ENCODE data around the gene PTK6. TPM values are rescaled to one million over a fixed set of nuclear protein-coding genes. Genes with fewer than 3 reads are reported as not detected.

The PTK6 gene
- total RNA-seq, 1 donor from 2014 or later = not detected

DNA sequence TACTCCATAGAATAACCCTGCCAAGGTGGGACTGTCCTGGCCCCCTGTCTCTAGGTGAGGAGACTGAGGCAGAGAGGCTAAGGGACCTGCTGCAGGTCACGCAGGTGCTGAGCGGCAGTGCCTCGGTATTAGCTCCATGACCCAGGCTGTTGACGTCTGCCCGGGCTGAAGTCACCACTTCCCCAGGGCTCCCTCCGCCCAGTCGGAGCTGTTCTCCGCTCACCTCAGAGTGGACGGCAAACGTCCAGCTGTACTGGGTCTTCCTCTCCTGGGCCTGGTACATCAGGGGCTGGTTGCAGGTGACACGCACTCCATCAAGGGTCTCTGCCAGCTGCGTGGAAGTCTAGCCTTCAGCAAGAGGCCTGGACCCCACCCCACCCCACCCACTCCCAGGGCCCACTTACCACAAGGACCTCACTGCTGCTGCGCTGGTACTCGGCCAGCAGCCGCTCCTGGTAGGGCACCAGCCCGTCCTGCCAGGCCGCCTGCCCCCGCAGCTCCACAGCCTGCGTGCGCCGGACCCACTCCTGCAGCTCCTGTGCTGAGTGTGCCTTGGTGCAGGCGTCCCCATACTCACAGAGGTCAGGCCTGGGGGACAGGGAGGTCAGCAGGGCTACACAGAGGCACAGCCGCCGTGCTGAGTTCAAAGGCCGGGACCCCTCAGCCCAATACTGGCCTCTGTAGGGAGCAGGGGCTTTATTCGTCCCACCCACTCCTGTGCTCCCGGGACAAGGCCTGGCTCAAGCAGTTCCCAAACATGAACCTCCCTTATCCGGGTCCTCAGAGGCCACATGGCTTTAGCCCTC lies 33.3 kb upstream of the PTK6 start:
- DNase-seq (ENCODE audit: low spot score in 2 of 2) (no peak), FAIRE-seq (no peak)

DNA sequence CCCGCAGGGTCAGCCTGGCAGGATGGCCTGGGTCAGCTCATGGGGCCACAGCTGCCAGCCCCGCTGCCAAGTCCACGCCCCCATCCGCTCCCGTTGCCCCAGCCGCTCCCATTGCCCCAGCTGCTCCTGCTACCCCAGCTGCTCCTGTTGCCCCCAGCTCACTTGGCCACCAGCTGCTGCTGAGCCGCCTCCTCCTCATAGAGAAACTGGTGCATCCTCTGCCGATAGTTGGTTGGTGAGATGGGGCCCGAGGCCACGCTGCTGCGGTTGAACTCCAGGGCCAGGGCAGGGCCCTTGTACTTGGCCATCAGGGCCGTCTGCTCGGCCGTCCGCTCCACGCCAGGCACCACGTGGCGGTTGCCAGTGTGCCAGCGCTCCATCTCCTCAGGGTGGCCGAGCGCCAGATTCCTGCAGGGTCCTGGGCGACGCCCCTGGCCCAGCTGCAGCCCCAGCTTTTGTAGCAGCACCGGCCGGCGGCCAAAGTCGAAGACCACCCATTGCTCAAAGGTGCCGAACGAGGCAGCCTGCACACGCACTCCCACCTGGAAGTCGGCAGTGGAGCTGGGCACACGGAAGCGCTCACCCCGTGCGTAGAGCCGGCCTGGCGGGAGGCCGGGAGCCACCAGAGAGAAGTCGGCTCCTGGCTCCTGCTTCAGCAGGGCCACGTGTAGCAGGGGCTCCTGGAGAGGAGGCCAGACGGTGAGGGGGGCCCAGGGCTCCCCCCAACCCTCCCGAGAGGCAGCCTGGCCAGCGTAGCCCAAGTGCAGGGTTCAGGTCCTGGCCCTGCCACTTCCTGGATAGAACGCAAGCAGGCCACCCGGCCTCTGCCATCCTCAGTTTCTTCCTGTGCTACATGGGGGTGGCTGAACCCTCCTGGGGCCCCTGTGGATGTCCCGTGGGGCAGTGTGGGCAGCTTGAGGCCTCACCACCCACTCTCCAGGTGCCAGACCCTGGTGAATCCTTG lies 32.1 kb upstream of the PTK6 start:
- DNase-seq (ENCODE audit: low spot score in 2 of 2) (no peak), FAIRE-seq (no peak)

DNA sequence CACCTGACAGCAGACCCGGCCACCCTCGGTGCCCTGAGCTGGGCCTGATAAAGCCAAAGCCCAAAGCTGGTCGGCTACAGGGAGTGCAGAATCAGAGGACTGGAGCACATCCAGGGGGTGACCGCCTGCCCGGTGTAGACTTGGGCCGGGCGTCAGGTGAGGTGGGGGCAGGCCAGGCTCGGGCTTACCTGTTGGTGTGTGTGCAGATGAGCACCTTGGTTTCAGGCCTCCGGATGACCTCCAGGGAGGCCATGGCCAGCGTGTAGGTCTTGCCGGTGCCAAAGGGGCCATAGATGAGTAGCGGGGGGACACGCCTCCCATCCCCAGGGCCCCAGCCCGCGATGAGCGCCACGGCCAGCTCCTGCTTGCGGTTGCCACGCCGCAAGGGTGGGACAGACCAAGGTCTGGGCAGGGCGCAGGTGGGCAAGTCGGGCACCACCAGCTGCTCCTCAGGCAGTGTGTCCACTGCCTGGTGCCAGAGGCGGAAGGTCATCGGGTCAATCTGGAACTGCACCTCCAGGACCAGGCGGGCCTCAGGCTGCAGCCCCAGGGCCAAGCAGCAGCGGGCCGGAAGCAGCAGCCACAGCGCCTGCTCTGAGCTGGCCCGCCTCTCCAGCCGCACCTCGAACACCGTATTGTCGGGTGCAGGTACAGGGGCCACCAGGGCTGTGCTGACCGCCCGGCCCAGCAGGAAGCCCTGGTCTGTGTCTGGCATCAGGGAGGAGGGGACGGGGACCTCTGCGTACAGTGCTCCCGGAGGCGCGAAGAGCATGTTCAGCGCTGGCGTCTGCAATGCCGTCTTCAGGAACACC lies 31.2 kb upstream of the PTK6 start:
- DNase-seq (ENCODE audit: low spot score in 2 of 2) = no peak
- no peak for FAIRE-seq

DNA sequence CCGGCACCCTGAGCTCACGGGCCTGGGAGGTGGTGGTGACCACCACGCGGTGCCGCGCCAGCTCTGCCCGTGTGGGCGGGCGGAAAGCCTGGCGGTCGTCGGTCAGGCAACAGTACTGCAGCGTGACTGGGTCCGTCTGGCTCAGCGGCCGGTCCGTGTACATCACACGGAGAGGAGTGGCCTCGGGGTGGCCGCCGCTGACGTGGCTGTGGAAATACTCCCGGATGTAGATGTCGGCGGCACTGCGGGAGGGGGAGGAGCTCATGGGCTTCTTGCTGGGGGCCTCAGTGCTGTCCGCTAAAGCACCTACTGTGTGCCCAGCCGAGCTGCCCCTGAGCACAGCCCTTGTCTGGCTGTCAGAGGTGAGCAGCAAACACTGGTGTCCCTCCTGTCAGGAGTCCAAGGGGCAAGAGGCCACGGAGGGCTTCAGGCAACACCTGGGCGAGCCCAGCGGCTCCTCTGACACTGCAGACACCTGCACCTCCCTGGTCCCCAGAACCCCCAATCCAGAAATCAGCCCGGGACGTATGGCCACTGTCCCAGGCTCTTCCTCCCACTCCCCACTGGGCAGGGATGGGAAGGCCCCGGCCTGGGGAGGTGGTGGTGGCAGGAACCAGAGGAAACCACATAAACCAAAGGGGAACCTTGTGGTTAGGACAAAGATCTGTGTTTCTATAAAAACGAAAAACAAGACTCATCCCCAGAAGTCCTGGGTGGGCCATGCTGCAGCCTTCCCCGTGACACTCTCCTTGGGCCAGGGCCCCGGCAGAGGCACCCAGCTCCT lies 30.4 kb upstream of the PTK6 start:
- DNase-seq (ENCODE audit: low spot score in 2 of 2) (no peak), FAIRE-seq (no peak)

DNA sequence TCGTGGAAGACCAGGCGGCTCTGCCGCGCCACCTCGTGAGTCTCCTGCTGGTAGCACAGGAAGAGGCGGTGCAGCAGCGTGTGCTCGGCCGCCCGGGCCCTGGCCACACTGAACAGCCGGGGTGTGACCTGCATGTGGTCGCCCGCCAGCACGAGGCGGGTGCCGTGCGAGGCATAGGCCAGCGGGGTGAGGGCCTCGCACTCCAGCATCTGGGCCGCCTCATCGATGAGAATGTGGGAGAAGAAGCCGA lies 29.9 kb upstream of the PTK6 start:
- no peak for FAIRE-seq

DNA sequence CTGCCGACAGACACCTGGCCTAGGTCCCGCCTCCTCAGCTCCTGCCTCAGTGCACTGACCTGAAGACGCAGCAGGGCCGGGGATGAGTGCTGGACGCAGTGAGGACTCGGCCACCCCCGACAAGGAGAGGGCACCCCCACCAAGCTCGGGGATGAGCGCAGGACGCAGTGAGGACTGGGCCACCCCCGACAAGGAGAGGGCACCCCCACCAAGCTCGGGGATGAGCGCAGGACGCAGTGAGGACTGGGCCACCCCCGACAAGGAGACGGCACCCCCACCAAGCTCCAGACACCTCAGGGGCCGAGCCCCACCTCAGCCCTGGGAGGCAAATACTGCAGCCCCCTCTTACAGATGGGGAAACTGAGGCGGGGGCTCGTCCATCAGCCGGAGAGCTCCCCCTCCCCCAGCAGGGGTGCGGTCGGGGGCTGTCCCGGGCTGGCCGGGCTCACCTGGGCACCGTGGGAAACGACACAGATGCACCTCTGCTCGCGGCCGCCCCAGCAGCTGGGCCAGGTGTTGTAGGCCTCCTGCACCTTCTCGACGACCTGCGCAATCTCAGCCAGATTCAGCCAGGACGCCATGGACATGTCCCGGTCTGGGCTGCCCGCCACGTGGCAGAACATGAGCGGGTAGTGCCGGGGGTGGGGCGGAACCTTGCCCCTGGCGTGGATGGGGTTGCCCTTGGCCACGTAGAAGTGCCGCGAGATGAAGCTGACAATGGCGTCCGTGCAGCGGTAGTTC lies 29.4 kb upstream of the PTK6 start:
- DNase-seq (ENCODE audit: low spot score in 2 of 2) (no peak), FAIRE-seq (no peak)

More for the DNA sequence above, 29.9 kb upstream of the PTK6 start:
- no peak for DNase-seq (ENCODE audit: low spot score in 2 of 2)

DNA sequence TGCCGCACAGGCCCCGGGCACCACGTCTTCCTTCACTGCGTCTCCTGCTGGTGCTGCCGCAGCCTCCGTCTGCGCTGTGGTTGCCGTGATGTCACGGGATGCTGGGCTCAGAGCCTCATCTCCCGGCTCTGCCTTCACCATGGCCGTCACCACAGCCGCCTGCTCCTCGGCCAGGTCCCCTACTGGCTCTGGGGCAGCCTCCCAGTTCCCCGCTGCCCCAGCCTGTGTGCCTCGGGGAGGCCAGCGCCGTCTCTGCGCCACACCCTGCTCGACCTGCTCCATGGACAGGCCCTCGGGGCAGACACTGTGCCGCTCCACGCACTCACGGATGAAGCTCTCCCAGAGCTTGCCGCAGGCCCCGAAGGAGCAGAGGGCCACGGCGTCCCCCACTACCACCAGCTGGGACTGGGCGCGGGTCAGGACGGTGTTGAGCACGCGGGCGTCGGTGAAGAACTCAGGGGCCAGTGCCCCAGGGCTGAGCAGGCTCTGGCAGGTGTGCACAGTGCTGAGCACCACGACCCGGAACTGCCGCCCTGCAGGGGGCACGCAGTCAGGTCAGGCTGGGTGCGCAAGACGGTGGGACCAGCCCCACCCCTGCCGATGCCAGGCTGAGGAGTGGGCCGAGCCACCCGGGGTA lies 28.6 kb upstream of the PTK6 start:
- no peak for DNase-seq (ENCODE audit: low spot score in 2 of 2)
- no peak for FAIRE-seq

DNA sequence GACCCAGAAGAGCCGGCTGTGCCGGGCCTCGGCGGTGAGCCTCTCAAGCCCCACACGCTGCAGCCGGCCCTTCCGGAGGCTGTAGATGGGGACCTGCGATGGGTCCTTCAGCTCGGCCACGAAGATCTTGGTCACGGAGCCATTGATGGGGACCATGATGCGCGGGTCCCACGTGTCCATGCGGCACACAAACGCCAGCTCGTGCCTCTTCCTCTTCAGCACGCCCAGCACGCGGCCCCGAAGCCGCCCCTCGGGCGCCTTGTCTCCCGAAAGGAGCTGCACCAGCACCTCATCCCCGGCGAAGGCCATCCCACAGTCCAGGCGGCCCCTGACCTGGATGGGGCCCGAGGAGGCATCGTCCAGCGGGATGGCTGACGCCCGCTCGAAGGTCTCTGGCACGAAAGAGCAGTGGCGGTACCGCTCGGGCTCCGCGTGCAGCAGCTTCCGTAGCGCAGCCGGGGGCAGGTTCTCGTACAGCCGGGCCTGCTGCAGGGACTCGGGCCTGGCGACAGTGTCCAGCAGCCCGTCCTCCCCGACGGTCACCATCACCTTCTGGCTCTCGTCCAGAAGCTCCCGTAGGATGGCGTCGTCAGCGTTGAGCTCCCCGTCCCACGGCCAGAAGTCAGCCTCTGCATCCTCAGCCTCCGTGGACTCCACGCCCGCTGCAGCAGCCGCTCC lies 28.0 kb upstream of the PTK6 start:
- DNase-seq (ENCODE audit: low spot score in 2 of 2) = no peak
- FAIRE-seq = no peak

DNA sequence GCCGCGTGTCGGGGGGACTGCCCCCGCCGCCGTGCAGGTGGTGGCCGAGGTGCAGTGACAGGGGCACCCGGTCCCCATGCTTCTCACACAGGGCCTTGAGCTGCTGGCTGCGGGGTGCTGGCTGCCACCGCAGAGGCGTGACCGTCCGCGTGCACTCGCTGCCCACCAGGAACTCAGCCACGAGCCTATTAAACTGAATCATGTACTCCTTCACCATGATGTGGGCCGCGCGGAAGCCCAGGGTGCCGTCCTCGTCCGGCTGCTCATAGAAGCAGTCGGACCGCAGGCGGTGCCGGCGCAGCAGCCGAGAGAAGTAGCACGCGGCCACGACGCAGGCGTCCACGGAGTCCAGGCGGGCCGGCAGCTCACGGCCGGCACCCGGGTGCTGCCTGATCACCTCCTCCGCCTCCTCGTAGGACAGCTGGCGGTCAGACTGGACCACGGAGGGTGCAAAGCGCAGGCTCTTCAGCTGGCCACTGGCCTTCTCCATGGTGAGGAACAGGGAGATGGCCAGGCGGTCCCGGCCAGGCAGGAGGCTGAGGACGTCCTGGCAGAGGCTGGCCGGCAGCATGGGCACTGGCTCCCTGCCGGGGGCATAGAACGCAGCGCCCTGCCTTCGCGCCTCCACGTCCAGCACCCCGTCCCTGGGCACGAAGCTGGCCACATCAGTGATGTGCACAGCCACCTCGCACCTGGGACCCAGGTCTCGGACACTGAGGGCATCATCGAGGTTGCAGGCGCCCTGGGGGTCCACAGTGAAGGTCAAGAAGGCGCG lies 27.0 kb upstream of the PTK6 start:
- DNase-seq (ENCODE audit: low spot score in 2 of 2) = no peak
- no peak for FAIRE-seq

DNA sequence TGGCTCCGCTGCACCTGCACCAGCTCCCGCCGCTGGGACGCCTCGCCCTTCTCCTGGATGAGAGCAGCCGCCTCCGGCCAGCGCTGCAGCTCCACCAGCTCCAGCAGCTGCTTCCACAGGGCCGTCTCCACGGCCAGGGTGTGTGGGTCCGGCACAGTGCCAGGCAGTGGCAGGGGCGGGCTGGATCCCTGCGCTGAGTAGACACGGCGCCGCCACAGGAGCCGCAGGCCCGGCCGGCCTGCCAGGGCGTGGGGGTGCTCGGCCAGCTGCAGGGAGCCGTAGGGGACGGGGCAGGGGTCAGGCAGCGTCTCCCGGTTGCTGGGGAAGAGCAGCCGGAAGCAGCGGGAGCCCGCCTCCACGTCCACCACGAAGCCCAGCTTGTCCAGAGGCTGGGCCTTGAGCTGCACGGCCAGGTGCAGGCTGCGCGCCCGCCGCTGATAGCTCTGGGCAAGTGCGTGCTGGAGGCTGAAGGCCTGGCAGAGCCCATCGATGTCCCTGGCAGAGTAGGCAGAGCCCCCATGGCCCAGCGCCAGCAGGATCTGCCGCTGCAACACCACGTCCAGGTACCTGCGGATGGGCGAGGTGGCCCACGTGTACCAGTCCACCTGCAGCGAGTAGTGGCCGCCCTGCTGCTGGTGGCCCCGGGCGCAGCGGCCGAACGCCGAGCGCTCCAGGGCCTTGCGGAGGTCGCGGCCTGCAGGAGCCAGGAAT lies 26.2 kb upstream of the PTK6 start:
- no peak for FAIRE-seq
- no peak for DNase-seq (ENCODE audit: low spot score in 2 of 2)

DNA sequence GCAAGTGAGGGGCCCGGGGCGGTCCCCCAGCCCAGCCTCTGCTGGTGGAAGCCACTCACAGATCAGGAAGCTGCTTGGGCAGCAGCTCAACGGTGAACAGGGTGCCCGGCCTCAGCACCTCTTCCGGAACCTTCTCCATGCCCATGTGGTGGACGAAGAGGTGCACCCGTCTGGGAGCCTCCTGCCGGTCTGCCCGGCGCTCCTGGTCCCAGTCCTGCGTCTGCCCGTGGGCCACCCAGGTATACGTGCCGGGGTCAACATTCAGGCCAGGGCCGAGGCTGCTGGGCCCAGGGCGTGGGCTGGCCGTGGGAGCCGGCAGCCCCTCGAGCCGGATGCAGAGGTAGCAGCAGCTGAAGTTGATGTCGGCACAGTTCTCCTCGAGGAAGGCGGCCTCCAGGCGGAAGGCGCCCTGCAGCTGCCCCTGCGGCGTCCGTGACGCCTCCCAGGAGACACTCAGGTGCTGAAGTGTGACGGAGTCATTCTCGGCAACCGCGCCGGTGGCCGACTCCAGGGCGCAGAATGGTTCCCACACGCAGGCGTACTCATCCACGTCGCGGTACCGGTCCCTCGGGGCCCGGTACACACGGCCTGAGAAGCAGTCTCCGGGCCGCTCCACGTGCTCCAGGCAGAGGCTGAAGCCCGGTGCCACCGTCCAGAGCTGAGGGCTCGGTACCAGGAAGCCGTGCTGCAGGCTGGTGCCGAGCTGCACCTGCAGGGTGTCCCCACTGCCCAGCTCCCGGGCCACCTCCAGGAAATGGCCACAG lies 25.5 kb upstream of the PTK6 start:
- DNase-seq (ENCODE audit: low spot score in 2 of 2) = no peak
- no peak for FAIRE-seq

DNA sequence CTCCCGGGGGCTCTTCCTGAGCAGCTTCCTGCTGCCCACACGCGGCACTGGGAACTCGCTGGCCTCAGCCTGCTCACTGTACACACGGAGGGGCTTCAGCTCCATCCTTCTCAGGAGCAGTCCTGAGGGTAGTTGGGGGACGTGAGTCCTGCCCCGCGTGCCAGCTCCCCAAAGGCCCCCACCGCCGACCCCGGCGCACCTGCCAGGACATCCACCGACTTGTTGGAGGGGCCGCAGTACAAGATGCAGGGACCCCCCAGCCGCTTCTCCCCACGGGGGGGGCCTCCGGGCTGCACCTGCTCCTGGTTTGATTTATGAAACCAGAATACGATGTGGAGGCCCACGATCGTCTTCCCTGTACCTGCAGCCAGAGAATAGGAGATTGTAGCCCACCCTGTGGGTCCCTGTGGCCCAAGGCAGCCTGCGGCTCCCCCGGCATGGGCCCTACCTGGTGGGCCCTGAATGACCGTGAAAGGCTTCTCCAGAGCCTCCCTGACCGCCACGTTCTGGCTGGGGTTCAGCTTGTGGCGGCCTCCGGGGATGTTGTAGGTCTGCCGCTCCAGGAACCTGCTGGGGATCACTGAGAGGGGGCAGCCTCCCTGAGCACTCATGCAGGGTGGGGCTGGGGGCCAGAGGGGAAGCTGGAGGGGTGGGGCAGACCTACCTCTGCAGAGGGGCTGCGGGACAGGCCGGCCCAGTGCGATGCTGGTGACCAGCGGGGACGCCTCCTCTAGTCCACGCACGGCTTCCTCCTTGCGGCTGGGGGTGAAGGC lies 24.6 kb upstream of the PTK6 start:
- no peak for FAIRE-seq
- no peak for DNase-seq (ENCODE audit: low spot score in 2 of 2)

DNA sequence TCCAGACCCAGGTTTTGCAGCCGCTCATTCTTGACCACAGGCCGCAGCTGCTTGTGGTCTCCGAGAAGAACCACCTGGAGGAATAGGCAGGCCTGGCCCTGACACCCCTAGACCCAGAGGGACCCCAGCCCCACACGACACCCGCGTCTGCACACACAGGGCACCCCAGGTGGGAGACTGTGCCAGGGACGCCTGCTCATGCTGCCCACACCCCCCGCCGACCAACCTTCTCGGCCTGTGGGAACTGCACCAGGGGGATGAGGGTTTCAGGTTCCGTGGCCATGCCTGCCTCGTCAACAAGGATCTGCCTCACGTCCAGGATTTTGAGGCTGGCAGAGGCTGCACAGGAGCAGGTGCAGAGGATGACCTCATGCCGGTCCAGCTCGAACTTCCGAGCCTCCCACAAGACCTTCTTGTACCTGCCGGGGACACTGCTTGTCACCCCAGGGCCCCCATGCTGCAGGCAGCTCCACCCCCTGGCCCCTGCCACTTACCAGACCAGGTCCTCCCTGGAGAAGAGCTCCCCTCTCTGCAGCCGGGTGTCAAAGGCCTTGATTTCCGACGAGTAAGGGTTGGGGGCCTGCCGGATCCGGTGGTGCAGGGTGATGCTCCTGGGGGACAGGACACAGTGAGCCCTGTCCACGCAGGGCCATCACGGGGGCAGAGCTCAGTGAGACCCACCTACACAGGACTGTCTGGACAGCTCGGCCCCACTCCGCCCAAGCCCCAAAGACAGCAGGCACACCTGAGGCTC lies 23.9 kb upstream of the PTK6 start:
- DNase-seq (ENCODE audit: low spot score in 2 of 2) (no peak), FAIRE-seq (no peak)

DNA sequence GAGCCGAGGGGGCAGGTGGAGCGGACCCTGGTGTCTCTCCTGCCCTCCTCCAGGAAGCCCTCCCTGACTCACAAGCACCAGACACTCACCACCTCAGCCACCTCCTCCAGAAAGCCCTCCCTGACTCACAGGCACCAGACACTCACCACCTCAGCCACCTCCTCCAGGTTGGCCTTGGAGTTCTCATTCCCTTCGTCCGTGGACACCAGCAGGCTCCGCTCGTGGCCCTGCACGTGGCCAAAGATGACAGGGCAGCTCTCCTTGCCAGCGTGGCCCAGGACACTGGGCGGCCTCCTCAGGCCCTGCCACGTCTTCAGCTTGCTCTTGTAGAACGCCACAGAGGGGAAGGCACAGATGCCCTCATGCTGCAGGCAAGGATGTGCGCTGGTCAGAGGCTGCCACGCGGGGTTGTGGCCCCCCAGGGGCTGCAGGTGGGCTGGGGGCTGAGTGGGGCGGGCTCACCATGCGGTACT lies 23.2 kb upstream of the PTK6 start:
- no peak for FAIRE-seq
- no peak for DNase-seq (ENCODE audit: low spot score in 2 of 2)
